Measurements from ENCODE around the gene SFT2D1. TPM values are rescaled to one million over a fixed set of nuclear protein-coding genes. Genes with fewer than 3 reads are reported as not detected.

SFT2D1 gene
- total RNA-seq = 39.2 and 84.2 TPM in 2 replicates

DNA sequence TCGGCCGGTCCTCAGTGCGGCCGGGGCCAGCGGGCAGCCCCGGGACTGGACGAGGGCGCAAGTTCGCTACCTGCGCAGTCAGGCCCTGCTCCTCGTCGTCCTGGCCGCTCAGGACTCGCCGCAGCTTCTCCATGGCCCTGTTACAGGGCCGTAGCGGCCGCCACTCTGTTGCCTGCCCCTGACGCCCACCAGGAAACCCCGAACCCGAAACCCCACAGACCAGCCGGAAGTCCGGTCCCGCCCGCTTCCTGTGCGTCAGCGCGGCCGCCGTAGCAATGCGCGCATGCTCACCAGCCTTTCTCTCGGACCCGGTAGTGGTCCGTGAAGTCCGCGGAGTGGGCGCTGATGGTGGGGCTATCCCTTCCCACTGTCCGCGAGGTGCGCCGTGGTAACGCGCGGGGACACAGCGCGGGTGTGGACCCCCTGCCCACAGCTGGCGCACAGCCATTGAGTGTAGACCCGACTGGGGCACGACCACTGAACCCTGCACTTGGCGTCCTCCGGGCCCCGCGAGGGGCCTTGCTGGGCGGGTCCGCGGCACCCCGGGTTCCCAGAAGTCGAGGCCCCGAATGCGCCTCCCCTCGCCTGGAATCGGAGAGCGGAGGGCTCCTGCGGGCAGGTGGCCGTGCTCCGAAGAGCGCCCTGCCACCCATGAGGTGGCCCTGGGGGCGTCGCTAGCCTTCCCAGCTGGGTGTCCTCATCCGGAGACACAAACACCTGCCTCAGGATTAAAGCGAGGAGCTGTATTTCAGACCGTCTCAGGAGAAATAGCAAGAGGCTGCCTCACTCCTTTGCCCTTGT, at the start of gene SFT2D1:
Gene SFT2D1, minus strand, starts transcription at position 197 of the 801 bp plus-strand sequence. Its CDS starts 64 bp downstream, at position 133.

GRCh38 chr6:166382933-166383801, 40.8 kb upstream of the SFT2D1 start, which contains the start of gene MPC1:
Gene MPC1 (minus strand): TSS chr6:166382940. CDS start chr6:166382876, 64 bp downstream.

DNA sequence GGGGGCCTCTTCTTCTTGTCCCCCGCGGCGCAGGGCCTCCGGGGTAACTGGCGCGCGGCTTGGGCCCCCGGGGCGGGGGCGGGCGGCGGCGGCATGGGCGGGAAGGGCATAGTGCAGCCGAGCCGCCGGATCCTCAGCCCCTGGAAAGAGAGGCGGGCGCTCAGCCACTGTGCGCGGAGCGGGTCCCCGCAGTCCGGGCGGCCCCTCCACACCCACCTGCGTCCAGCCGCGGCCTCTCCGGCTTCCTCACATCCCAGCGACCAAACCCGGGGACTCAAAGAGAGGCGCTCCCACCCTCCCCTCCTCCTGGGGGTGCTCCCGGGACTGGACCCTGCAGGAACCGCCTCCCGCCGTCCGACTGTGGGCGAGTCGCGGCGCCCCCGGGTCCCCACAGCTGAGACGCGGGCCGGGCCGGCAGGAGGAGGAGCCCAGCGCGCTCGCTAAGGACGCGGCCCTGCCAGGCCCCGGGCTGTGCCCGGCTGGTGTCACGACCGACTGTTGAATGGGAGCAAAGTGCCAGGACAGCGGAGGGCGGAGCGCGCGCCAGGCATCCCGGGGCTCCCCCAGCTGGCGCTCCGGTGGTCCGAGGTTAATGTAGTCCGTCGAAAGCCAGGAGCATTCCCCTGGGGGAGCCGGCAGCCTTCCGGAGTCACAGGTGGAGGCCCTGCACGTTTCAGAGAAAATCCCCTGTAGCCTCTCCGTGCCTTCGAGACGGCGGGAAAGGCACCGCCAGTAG, 34.1 kb downstream of the SFT2D1 start, which contains the start of gene PRR18:
Gene PRR18, minus strand, starts transcription at position 360 of the 736 bp plus-strand sequence. Its CDS starts 250 bp downstream, at position 110.

Other genes with a start within 250 kb of the SFT2D1 start
- gene TBXT, start 174.7 kb downstream of the SFT2D1 start, total RNA-seq = not detected in 2 replicates
- not detected in 2 replicates for gene PRR18, start 34.2 kb downstream of the SFT2D1 start, total RNA-seq
- gene MPC1, start 40.4 kb upstream of the SFT2D1 start, total RNA-seq = 20.0 and 39.1 TPM in 2 replicates
- 0.38 and 1.1 TPM in 2 replicates for gene RAMACL, start 244.1 kb upstream of the SFT2D1 start, total RNA-seq